ENCODE measurements around the gene DNAH3.

DNAH3 gene

GRCh38 chr16:21084631-21085225, 65.9 kb downstream of the DNAH3 start:
- H3K9ac ChIP-seq (ENCODE audit: low read length), result no peak overlapping the region
- H3K4me1 ChIP-seq (ENCODE audit: control insufficient read depth, insufficient read depth, low read length), result peaks cover 17% of the 10 kb centered on the region
- DNase-seq (ENCODE audit: low read depth), result no peak
- H3K27me3 ChIP-seq (replicated peaks; ENCODE audit: control insufficient read depth, insufficient read depth, low read length), result no peaks in the 10 kb centered on the region
- no peak overlapping the region for H3K4me3 ChIP-seq (ENCODE audit: low read length)
- peaks cover 3% of the 10 kb centered on the region for H3K9me3 ChIP-seq (ENCODE audit: control insufficient read depth, low read length)
- H3K36me3 ChIP-seq (ENCODE audit: control insufficient read depth, insufficient read depth, low read length, severe bottlenecking), result no peaks in the 10 kb centered on the region

DNA sequence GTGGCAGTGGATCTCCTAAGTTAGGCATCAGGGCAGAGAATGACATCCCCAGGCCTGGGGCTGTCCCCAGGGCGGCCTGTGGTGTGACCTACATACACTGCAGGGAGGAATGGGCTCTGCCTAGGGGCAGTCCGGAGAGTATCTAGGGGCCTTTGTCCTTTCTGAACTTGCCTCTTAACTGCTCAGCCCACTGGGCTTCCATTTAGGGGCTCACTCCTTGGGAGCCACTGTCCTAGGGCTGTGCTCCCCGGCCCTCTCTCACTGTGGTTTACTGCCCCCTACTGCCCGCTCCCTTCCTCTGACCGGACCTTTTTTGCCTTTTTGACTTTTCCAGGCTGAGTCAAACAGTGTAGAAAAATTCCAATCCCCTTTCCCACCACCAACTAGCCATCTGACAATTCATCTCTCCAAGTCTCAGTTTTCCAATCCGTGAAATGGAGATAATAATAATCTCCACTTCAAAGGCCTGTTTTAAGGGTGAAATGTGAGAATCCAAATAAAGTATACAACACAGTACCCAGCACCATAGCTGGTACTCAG, 66.8 kb downstream of the DNAH3 start:
- Histone ChIP-seq H3K9me3 (ENCODE audit: control insufficient read depth, low read length) (no peaks in the 10 kb centered on the region), H3K4me3 (ENCODE audit: low read length) (no peak overlapping the region), H3K9ac (ENCODE audit: low read length) (peak overlapping the region; percentile 61), H3K27me3 (replicated peaks; ENCODE audit: control insufficient read depth, insufficient read depth, low read length) (no peaks in the 10 kb centered on the region), H3K36me3 (ENCODE audit: control insufficient read depth, insufficient read depth, low read length, severe bottlenecking) (no peaks in the 10 kb centered on the region), H3K4me1 (ENCODE audit: control insufficient read depth, insufficient read depth, low read length) (peaks cover 13% of the 10 kb centered on the region)
- peak; percentile 86 for DNase-seq (ENCODE audit: low read depth)

GRCh38 chr16:21081329-21081728, 69.3 kb downstream of the DNAH3 start:
- H3K36me3 ChIP-seq (ENCODE audit: control insufficient read depth, insufficient read depth, low read length, severe bottlenecking), result no peaks in the 10 kb centered on the region
- no peak for DNase-seq (ENCODE audit: low read depth)
- no peak overlapping the region for H3K4me3 ChIP-seq (ENCODE audit: low read length)
- no peaks in the 10 kb centered on the region for H3K27me3 ChIP-seq (replicated peaks; ENCODE audit: control insufficient read depth, insufficient read depth, low read length)
- peaks cover 12% of the 10 kb centered on the region for H3K4me1 ChIP-seq (ENCODE audit: control insufficient read depth, insufficient read depth, low read length)
- H3K9ac ChIP-seq (ENCODE audit: low read length), result no peak overlapping the region
- no peaks in the 10 kb centered on the region for H3K9me3 ChIP-seq (ENCODE audit: control insufficient read depth, low read length)

- no peak for DNase-seq (ENCODE audit: low read depth)
- H3K9me3 ChIP-seq (ENCODE audit: control insufficient read depth, low read length), result no peaks in the 10 kb centered on the region
- H3K4me3 ChIP-seq (ENCODE audit: low read length), result no peak overlapping the region
- H3K9ac ChIP-seq (ENCODE audit: low read length), result no peak overlapping the region
- H3K27me3 ChIP-seq (replicated peaks; ENCODE audit: control insufficient read depth, insufficient read depth, low read length), result no peaks in the 10 kb centered on the region
- H3K4me1 ChIP-seq (ENCODE audit: control insufficient read depth, insufficient read depth, low read length), result peaks cover 25% of the 10 kb centered on the region
- H3K36me3 ChIP-seq (ENCODE audit: control insufficient read depth, insufficient read depth, low read length, severe bottlenecking), result no peaks in the 10 kb centered on the region
Measured at GRCh38 chr16:21078563-21078962, 72.1 kb downstream of the DNAH3 start.

- Histone ChIP-seq H3K9me3 (ENCODE audit: control insufficient read depth, low read length) (no peaks in the 10 kb centered on the region), H3K4me3 (ENCODE audit: low read length) (no peak overlapping the region)
Measured at GRCh38 chr16:21076186-21076883, 74.3 kb downstream of the DNAH3 start.

DNA sequence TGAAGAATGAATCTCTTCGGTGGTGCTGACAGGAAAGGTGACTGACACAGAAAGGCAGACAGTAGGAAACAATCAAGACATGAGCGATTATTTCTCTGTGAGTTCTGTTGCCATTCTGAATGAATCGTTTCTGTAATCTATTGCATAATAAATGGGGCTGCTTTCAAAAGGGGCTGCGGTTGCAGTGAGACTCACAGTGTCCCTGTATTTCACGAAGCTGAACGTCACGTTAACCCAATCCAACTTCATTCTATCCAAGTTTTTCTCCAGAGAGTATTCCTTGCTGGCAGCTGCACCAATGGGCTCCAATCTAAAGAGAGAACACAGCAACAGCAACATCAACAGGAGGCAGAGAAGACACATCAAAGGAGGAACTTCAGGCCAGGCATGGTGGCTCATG, 75.4 kb downstream of the DNAH3 start:
- DNase-seq (ENCODE audit: low read depth), result no peak
- Histone ChIP-seq H3K4me3 (ENCODE audit: low read length) (no peak overlapping the region), H3K9ac (ENCODE audit: low read length) (peak overlapping the region; percentile 10)

More at GRCh38 chr16:21076186-21076883, 74.3 kb downstream of the DNAH3 start:
- Histone ChIP-seq H3K4me1 (ENCODE audit: control insufficient read depth, insufficient read depth, low read length) (peaks cover 21% of the 10 kb centered on the region), H3K9ac (ENCODE audit: low read length) (no peak overlapping the region), H3K36me3 (ENCODE audit: control insufficient read depth, insufficient read depth, low read length, severe bottlenecking) (no peaks in the 10 kb centered on the region), H3K27me3 (replicated peaks; ENCODE audit: control insufficient read depth, insufficient read depth, low read length) (no peaks in the 10 kb centered on the region)
- DNase-seq (ENCODE audit: low read depth), result no peak

DNA sequence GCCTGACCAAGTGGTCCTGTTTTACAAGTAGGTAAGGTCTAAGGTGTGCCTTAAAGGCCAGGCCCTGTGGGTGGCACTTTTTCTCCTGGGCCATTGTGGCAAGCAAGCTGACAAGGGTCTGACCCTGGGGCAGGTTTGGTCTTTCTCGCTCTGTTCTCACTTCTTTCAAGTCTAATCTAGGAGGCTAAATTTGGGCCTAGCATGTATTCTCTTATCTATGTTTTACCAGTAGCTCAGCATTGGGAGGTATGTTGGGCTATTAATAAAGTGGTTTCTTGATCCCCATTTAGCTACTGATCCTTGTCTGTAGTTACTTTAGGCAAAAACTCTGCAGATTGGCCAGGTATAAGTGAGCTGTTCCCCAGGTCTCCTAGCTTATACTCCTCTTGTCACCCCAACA, 77.7 kb downstream of the DNAH3 start:
- H3K27me3 ChIP-seq (replicated peaks; ENCODE audit: control insufficient read depth, insufficient read depth, low read length), result no peaks in the 10 kb centered on the region
- no peaks in the 10 kb centered on the region for H3K9me3 ChIP-seq (ENCODE audit: control insufficient read depth, low read length)
- no peak overlapping the region for H3K4me3 ChIP-seq (ENCODE audit: low read length)
- peaks cover 21% of the 10 kb centered on the region for H3K4me1 ChIP-seq (ENCODE audit: control insufficient read depth, insufficient read depth, low read length)
- H3K36me3 ChIP-seq (ENCODE audit: control insufficient read depth, insufficient read depth, low read length, severe bottlenecking), result no peaks in the 10 kb centered on the region
- H3K9ac ChIP-seq (ENCODE audit: low read length), result no peak overlapping the region
- DNase-seq (ENCODE audit: low read depth), result no peak

More for the DNA sequence above, 75.4 kb downstream of the DNAH3 start:
- Histone ChIP-seq H3K4me1 (ENCODE audit: control insufficient read depth, insufficient read depth, low read length) (peaks cover 21% of the 10 kb centered on the region), H3K36me3 (ENCODE audit: control insufficient read depth, insufficient read depth, low read length, severe bottlenecking) (no peaks in the 10 kb centered on the region), H3K27me3 (replicated peaks; ENCODE audit: control insufficient read depth, insufficient read depth, low read length) (no peaks in the 10 kb centered on the region), H3K9me3 (ENCODE audit: control insufficient read depth, low read length) (no peaks in the 10 kb centered on the region)

GRCh38 chr16:21071741-21072140, 78.9 kb downstream of the DNAH3 start:
- Histone ChIP-seq H3K4me1 (ENCODE audit: control insufficient read depth, insufficient read depth, low read length) (peaks cover 19% of the 10 kb centered on the region), H3K27me3 (replicated peaks; ENCODE audit: control insufficient read depth, insufficient read depth, low read length) (no peaks in the 10 kb centered on the region), H3K9me3 (ENCODE audit: control insufficient read depth, low read length) (no peaks in the 10 kb centered on the region), H3K36me3 (ENCODE audit: control insufficient read depth, insufficient read depth, low read length, severe bottlenecking) (no peaks in the 10 kb centered on the region), H3K4me3 (ENCODE audit: low read length) (no peak overlapping the region), H3K9ac (ENCODE audit: low read length) (no peak overlapping the region)
- no peak for DNase-seq (ENCODE audit: low read depth)

DNA sequence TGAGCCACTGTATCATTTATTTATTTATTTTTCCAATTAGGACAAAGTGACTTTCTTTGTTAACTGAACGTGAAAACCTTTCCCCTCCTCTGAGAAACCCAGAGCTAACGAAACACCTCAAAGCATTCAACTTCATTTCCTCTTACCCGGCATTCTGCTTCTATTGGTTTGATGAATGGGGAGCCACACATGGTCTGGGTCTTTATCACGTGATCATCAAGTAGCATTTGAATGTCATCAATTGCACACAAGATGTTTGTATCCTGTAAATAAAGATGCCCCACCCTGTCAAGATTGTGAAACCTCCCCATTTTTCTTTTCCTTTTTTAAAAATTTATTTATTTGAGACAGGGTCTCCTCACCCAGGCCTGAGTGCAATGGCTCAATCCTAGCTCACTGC, 80.1 kb downstream of the DNAH3 start:
- Histone ChIP-seq H3K9me3 (ENCODE audit: control insufficient read depth, low read length) (no peaks in the 10 kb centered on the region), H3K36me3 (ENCODE audit: control insufficient read depth, insufficient read depth, low read length, severe bottlenecking) (no peaks in the 10 kb centered on the region), H3K27me3 (replicated peaks; ENCODE audit: control insufficient read depth, insufficient read depth, low read length) (no peaks in the 10 kb centered on the region), H3K4me3 (ENCODE audit: low read length) (no peak overlapping the region), H3K4me1 (ENCODE audit: control insufficient read depth, insufficient read depth, low read length) (peaks cover 8% of the 10 kb centered on the region), H3K9ac (ENCODE audit: low read length) (no peak overlapping the region)
- no peak for DNase-seq (ENCODE audit: low read depth)

DNA sequence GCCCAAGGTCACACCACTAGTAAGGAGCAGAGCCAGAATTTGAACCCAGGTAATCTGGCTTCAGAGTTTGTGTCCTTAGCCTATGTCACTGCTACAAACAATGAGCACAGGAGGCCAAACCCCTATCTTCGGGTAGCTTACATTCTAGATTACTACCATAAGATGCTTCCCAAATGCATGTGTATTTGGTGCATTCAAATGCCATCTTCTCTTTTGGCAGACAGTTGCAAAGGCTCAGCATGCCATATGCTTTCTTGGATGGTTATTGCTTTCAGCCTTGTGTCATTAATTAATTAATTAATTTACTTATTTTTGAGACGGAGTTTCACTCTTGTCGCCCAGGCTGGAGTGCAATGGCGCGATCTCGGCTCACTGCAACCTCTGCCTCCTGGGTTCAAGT, 80.7 kb downstream of the DNAH3 start:
- no peak for DNase-seq (ENCODE audit: low read depth)
- no peaks in the 10 kb centered on the region for H3K27me3 ChIP-seq (replicated peaks; ENCODE audit: control insufficient read depth, insufficient read depth, low read length)
- H3K4me3 ChIP-seq (ENCODE audit: low read length), result no peak overlapping the region
- H3K9ac ChIP-seq (ENCODE audit: low read length), result no peak overlapping the region
- H3K4me1 ChIP-seq (ENCODE audit: control insufficient read depth, insufficient read depth, low read length), result peaks cover 4% of the 10 kb centered on the region
- no peaks in the 10 kb centered on the region for H3K36me3 ChIP-seq (ENCODE audit: control insufficient read depth, insufficient read depth, low read length, severe bottlenecking)
- no peaks in the 10 kb centered on the region for H3K9me3 ChIP-seq (ENCODE audit: control insufficient read depth, low read length)

DNA sequence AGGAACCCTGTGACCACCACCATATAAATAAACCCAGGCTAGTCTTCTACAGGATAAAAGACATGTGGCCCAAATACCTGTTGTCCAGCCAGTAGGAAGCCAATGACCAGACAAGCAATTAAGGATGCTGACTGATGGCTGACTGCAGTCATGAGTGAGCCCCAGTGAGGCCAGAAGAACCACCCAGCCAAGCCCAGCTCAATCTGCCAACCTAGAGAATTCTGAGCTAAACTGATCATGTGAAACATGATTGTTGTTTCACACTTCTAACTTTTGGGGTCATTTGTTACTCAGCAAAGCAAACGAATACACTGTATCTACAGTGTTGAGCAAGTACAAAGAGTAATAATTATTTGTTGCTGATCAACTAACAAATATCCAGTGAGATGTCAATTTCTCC, 86.4 kb downstream of the DNAH3 start:
- no peaks in the 10 kb centered on the region for H3K27me3 ChIP-seq (replicated peaks; ENCODE audit: control insufficient read depth, insufficient read depth, low read length)

More for the DNA sequence above, 86.4 kb downstream of the DNAH3 start:
- Histone ChIP-seq H3K9me3 (ENCODE audit: control insufficient read depth, low read length) (peaks cover 6% of the 10 kb centered on the region), H3K9ac (ENCODE audit: low read length) (no peak overlapping the region), H3K4me1 (ENCODE audit: control insufficient read depth, insufficient read depth, low read length) (no peaks in the 10 kb centered on the region), H3K4me3 (ENCODE audit: low read length) (no peak overlapping the region), H3K36me3 (ENCODE audit: control insufficient read depth, insufficient read depth, low read length, severe bottlenecking) (no peaks in the 10 kb centered on the region)
- DNase-seq (ENCODE audit: low read depth), result no peak
